PC-9 (cell line): ENCODE results near the gene SALL4. TPM values are rescaled to one million over a fixed set of nuclear protein-coding genes. Genes with fewer than 3 reads are reported as not detected.
"Not testable (repeated sequence)": the region's sequence is repeated elsewhere in the genome, so short reads cannot be mapped to it uniquely, and the experiment has no call there.

Experiments used
- BruUV-seq: library from RNA; stranded (reverse); fragments of 400-500 nt; replicated peaks from 2 replicates; lab custom pipeline; 2021; lab: Mats Ljungman, UMichigan
- CTCF ChIA-PET: fragments of 300-600 bp; sonication (Branson Sonifier 250); formaldehyde crosslinking; loops from one replicate; lab custom pipeline; 2022; ENCODE audit warnings: antibody characterized with exemption; lab: Charles Lee
- POLR2A ChIA-PET: fragments of 300-600 bp; sonication (Branson Sonifier 250); formaldehyde crosslinking; loops from one replicate; lab custom pipeline; 2022; ENCODE audit warnings: antibody characterized with exemption; ENCODE audit not compliant: unreplicated experiment; lab: Charles Lee
- DNase-seq, 2 experiments: peaks; one replicate each; pipeline versions ENCODE4 v3.0.0 to v3.0.0-alpha.2; 2015 to 2022; ENCODE audit warnings: mixed read lengths in 1 of 2
- H2AFZ ChIP-seq: fragments of 200-600 bp; sonication (generic); 2 replicates; pipeline ENCODE4 v1.8.1; 2017; ENCODE audit warnings: antibody characterized with exemption
- H3F3A ChIP-seq: fragments of 200-600 bp; sonication (generic); 2 replicates; pipeline ENCODE4 v1.8.1; 2017; ENCODE audit warnings: antibody characterized with exemption, mild to moderate bottlenecking, low read depth; ENCODE audit not compliant: insufficient read depth
- H3K27ac ChIP-seq: fragments of 200-600 bp; sonication (generic); 2 replicates; pipeline ENCODE4 v1.6.1; 2016; ENCODE audit warnings: mixed run types
- H3K27me3 ChIP-seq: fragments of 200-600 bp; sonication (generic); 2 replicates; pipeline ENCODE4 v1.6.1; 2016; ENCODE audit warnings: low read depth, mixed run types; ENCODE audit not compliant: insufficient read depth
- H3K36me3 ChIP-seq: fragments of 200-600 bp; sonication (generic); 2 replicates; pipeline ENCODE4 v1.6.1; 2016; ENCODE audit warnings: low read depth, mixed run types
- H3K4me1 ChIP-seq: fragments of 200-600 bp; sonication (generic); replicated peaks from 2 replicates; pipeline ENCODE4 v1.6.1; 2016; ENCODE audit warnings: mixed run types; ENCODE audit not compliant: insufficient read depth
- H3K4me2 ChIP-seq: fragments of 200-600 bp; sonication (generic); 2 replicates; pipeline ENCODE4 v1.6.1; 2017; ENCODE audit warnings: mixed run types
- H3K4me3 ChIP-seq: fragments of 200-600 bp; sonication (generic); 2 replicates; pipeline ENCODE4 v1.6.1; 2016; ENCODE audit warnings: mixed run types
- H3K79me2 ChIP-seq: fragments of 200-600 bp; sonication (generic); 2 replicates; pipeline ENCODE4 v1.6.1; 2017; ENCODE audit warnings: low read depth, mixed run types
- H3K9me2 ChIP-seq: fragments of 200-600 bp; sonication (generic); 2 replicates; pipeline ENCODE4 v1.8.1; 2017; ENCODE audit warnings: mild to moderate bottlenecking; ENCODE audit not compliant: insufficient read depth
- H3K9me3 ChIP-seq: fragments of 200-600 bp; sonication (generic); 2 replicates; pipeline ENCODE4 v1.8.1; 2016; ENCODE audit warnings: low read depth; ENCODE audit not compliant: insufficient read depth
- H4K20me1 ChIP-seq: fragments of 200-600 bp; sonication (generic); 2 replicates; pipeline ENCODE4 v1.8.1; 2017; ENCODE audit not compliant: insufficient read depth
- EZH2 ChIP-seq: fragments of 200-600 bp; sonication (generic); IDR thresholded peaks from 2 replicates; pipeline ENCODE4 v1.8.0; 2017; ENCODE audit warnings: antibody characterized with exemption, low read depth
- intact Hi-C: fragments of 100-400 bp; cut with micrococcal nuclease; formaldehyde crosslinking; loops from one replicate; pipeline ENCODE4 v1.10.0; 2022; ENCODE audit not compliant: unreplicated experiment
- total RNA-seq: library from RNA; stranded (reverse); gene quantifications from 2 replicates; pipeline ENCODE4 v1.2.3, GENCODE V29; 2021
- TF ChIP-seq, protein P1 (sequence below): fragments of 200-600 bp; sonication (generic); conservative IDR thresholded peaks from 2 replicates; pipeline ENCODE4 v1.6.1; 2017; ENCODE audit warnings: mixed run types, antibody characterized with exemption, mild to moderate bottlenecking, moderate library complexity

Gene SALL4
- total RNA-seq, 1 experiment from 2014 or later = 1.6 TPM

DNA sequence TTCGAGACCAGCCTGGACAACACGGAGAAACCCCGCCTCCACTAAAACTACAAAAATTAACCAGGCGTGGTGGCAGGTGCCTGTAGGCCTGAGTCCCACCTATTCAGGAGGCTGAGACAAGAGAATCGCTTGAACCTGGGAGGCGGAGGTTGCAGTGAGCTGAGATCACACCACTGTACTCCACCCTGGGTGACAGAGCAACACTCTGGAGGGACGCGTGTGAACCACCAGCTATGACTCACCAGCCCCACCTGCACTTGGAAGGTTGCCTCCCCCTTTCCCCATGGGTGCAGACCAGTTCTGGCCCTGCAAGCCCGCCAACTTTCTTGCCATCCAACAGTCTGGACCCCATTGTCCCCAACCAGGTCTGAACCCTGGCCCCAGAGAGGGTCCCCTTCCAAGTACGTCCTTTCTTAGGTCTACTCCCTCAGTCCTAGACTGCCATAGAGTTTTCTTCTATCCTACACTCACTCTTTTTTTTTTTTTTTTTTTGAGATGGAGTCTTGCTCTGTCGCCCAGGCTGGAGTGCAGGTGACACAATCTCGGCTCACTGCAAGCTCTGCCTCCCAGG lies 63.4 kb downstream of the SALL4 start:
- peaks cover 53% of the 10 kb centered on the region for H3F3A ChIP-seq
- no peaks in the 10 kb centered on the region for H3K9me3 ChIP-seq
- H3K36me3 ChIP-seq = no peaks in the 10 kb centered on the region
- H3K27me3 ChIP-seq = no peaks in the 10 kb centered on the region
- peak overlapping the region; percentile 13 for H3K27ac ChIP-seq
- H3K9me2 ChIP-seq = no peaks in the 10 kb centered on the region
- peak; percentile 70 for DNase-seq
- H3K79me2 ChIP-seq = peaks cover 24% of the 10 kb centered on the region
- intact Hi-C loops = no loop called here
- CTCF ChIA-PET = interaction anchor here (0.6 to 0.7 kb wide), 3 partner anchors 22 to 228 kb away, joined by 3 to 9 read pairs (median 8); no protein-coding TSS in a partner anchor
- POLR2A ChIA-PET = interaction anchor here (0.7 kb wide), 1 partner anchor 367 kb away, joined by 4 read pairs; no protein-coding TSS in a partner anchor
- BruUV-seq = no TSS peak
- H3K4me3 ChIP-seq = no peak overlapping the region
- peaks cover 71% of the 10 kb centered on the region for H3K4me1 ChIP-seq
- no peak for TF ChIP-seq EZH2
- no peak overlapping the region for H2AFZ ChIP-seq
- no peak overlapping the region for H3K4me2 ChIP-seq
- H4K20me1 ChIP-seq = no peaks in the 10 kb centered on the region

DNA sequence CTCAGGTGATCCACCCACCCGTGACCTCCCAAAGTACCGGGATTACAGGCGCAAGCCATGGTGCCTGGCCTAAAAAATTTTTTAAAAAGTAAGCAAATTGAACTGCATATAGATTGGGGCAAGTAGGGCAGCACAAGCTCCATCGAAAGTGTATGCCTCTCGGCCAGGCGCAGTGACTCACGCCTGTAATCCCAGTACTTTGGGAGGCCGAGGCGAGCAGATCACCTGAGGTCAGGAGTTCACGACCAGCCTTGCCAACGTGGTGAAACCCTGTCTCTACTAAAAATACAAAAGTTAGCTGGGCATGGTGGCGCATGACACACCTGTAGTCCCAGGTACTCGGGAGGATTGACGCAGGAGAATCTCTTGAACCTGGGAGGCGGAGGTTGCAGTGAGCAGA lies 64.1 kb downstream of the SALL4 start:
- H3K27ac ChIP-seq, H3K9me3 ChIP-seq, BruUV-seq, CTCF ChIA-PET, H3K4me3 ChIP-seq, H4K20me1 ChIP-seq, H3K4me2 ChIP-seq, DNase-seq, H3K9me2 ChIP-seq, H2AFZ ChIP-seq, H3K36me3 ChIP-seq, H3K27me3 ChIP-seq, intact Hi-C loops: not testable (repeated sequence)
- POLR2A ChIA-PET = interaction anchor here (0.7 kb wide), 1 partner anchor 368 kb away, joined by 4 read pairs; no protein-coding TSS in a partner anchor
- H3K4me1 ChIP-seq = peaks cover 64% of the 10 kb centered on the region
- H3K79me2 ChIP-seq = peaks cover 24% of the 10 kb centered on the region
- H3F3A ChIP-seq = peaks cover 46% of the 10 kb centered on the region

- no peak for TF ChIP-seq EZH2
- TF ChIP-seq, protein P1, sequence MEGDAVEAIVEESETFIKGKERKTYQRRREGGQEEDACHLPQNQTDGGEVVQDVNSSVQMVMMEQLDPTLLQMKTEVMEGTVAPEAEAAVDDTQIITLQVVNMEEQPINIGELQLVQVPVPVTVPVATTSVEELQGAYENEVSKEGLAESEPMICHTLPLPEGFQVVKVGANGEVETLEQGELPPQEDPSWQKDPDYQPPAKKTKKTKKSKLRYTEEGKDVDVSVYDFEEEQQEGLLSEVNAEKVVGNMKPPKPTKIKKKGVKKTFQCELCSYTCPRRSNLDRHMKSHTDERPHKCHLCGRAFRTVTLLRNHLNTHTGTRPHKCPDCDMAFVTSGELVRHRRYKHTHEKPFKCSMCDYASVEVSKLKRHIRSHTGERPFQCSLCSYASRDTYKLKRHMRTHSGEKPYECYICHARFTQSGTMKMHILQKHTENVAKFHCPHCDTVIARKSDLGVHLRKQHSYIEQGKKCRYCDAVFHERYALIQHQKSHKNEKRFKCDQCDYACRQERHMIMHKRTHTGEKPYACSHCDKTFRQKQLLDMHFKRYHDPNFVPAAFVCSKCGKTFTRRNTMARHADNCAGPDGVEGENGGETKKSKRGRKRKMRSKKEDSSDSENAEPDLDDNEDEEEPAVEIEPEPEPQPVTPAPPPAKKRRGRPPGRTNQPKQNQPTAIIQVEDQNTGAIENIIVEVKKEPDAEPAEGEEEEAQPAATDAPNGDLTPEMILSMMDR = no peak
- no TSS peak for BruUV-seq
- CTCF ChIA-PET = no interaction called here
Observed at GRCh38 chr20:51736947-51737346, 65.4 kb downstream of the SALL4 start.

GRCh38 chr20:51735728-51736600 lies 66.4 kb downstream of the SALL4 start:
- peaks cover 41% of the 10 kb centered on the region for H3K4me1 ChIP-seq
- TF ChIP-seq EZH2 = no peak
- TF ChIP-seq, protein P1 = no peak
- H3K9me3 ChIP-seq = no peaks in the 10 kb centered on the region
- peaks cover 26% of the 10 kb centered on the region for H3F3A ChIP-seq
- ChIA-PET CTCF (interaction anchor here (0.6 kb wide), 1 partner anchor 35 kb away, joined by 5 read pairs; no protein-coding TSS in a partner anchor), POLR2A (no interaction called here)
- H3K36me3 ChIP-seq = no peaks in the 10 kb centered on the region
- H3K27ac ChIP-seq = peak overlapping the region; percentile 41
- no peaks in the 10 kb centered on the region for H3K27me3 ChIP-seq
- peak overlapping the region; percentile 18 for H3K4me2 ChIP-seq
- no peaks in the 10 kb centered on the region for H4K20me1 ChIP-seq
- DNase-seq = no peak
- H3K79me2 ChIP-seq = peaks cover 11% of the 10 kb centered on the region
- H3K4me3 ChIP-seq = no peak overlapping the region
- H3K9me2 ChIP-seq = no peaks in the 10 kb centered on the region
- intact Hi-C loops = no loop called here
- no peak overlapping the region for H2AFZ ChIP-seq
- BruUV-seq = no TSS peak

More at GRCh38 chr20:51736947-51737346, 65.4 kb downstream of the SALL4 start:
- Histone ChIP-seq H3K9me2 (no peaks in the 10 kb centered on the region), H3K27ac (no peak overlapping the region), H4K20me1 (no peaks in the 10 kb centered on the region), H3K4me1 (peaks cover 51% of the 10 kb centered on the region), H3K9me3 (no peaks in the 10 kb centered on the region), H3K4me3 (no peak overlapping the region), H3K36me3 (no peaks in the 10 kb centered on the region), H3K79me2 (peaks cover 21% of the 10 kb centered on the region), H2AFZ (no peak overlapping the region), H3K27me3 (no peaks in the 10 kb centered on the region), H3F3A (peaks cover 33% of the 10 kb centered on the region), H3K4me2 (no peak overlapping the region)
- POLR2A ChIA-PET = no interaction called here
- no peak for DNase-seq
- intact Hi-C loops = no loop called here
